Keratinocyte (primary cell): ENCODE results near the gene ZBTB5. TPM values are rescaled to one million over a fixed set of nuclear protein-coding genes. Genes with fewer than 3 reads are reported as not detected.

Experiments
- DNase-seq: peaks from one replicate; pipeline ENCODE4 v3.0.0-alpha.2; 2011; ENCODE audit warnings: low read depth, missing footprints, low spot score
- FAIRE-seq: peaks from 2 replicates; lab custom pipeline; 2011; peaks lifted over from hg19 to GRCh38; lab: Jason Lieb, UNC
- H2AFZ ChIP-seq: 2 replicates; pipeline ENCODE4 v1.6.0; 2012; ENCODE audit warnings: low read length, control low read depth, inconsistent platforms; ENCODE audit not compliant: control insufficient read depth
- H3K27ac ChIP-seq: 2 replicates; pipeline ENCODE4 v1.5.1; 2011; ENCODE audit warnings: low read length; ENCODE audit not compliant: control insufficient read depth, insufficient read depth
- H3K27me3 ChIP-seq: 3 replicates; pipeline ENCODE4 v1.6.0; 2011; ENCODE audit warnings: low read length; ENCODE audit not compliant: control insufficient read depth, insufficient read depth; ENCODE audit errors: extremely low read depth
- H3K36me3 ChIP-seq, 2 experiments: 2 replicates in 1 of 2; 3 replicates in 1 of 2; pipeline ENCODE4 v1.5.1; 2011; ENCODE audit warnings: low read length in 2 of 2, mild to moderate bottlenecking in 1 of 2; ENCODE audit not compliant: control insufficient read depth in 2 of 2, insufficient read depth in 2 of 2; ENCODE audit errors: extremely low read depth in 1 of 2
- H3K4me1 ChIP-seq: 3 replicates; pipeline ENCODE4 v1.5.1; 2011; ENCODE audit warnings: low read length; ENCODE audit not compliant: control insufficient read depth, insufficient read depth; ENCODE audit errors: extremely low read depth
- H3K4me2 ChIP-seq: 3 replicates; pipeline ENCODE4 v1.6.0; 2011; ENCODE audit warnings: low read depth, low read length; ENCODE audit not compliant: control insufficient read depth, insufficient read depth; ENCODE audit errors: extremely low read depth
- H3K4me3 ChIP-seq, 3 experiments: fragments of 200-600 bp in 1 of 3; sonication (generic) in 1 of 3; 2 replicates in 2 of 3; 3 replicates in 1 of 3; pipeline ENCODE4 v1.5.1; 2011 to 2016; ENCODE audit warnings: low read length in 3 of 3, mild to moderate bottlenecking in 3 of 3, control low read depth in 2 of 3, inconsistent platforms in 1 of 3, low read depth in 1 of 3, mixed read lengths in 1 of 3, mixed run types in 1 of 3, moderate library complexity in 1 of 3; ENCODE audit not compliant: control insufficient read depth in 2 of 3, insufficient read depth in 2 of 3; ENCODE audit errors: extremely low read depth in 1 of 3
- H3K79me2 ChIP-seq: 2 replicates; pipeline ENCODE4 v1.6.0; 2012; ENCODE audit warnings: low read length; ENCODE audit not compliant: control insufficient read depth, insufficient read depth
- H3K9ac ChIP-seq: 3 replicates; pipeline ENCODE4 v1.6.0; 2011; ENCODE audit warnings: low read length; ENCODE audit not compliant: control insufficient read depth, insufficient read depth; ENCODE audit errors: extremely low read depth
- H3K9me1 ChIP-seq: 3 replicates; pipeline ENCODE4 v1.6.0; 2011; ENCODE audit warnings: low read length; ENCODE audit not compliant: control insufficient read depth, insufficient read depth; ENCODE audit errors: extremely low read depth
- H3K9me3 ChIP-seq: 2 replicates; pipeline ENCODE4 v1.5.1; 2012; ENCODE audit warnings: low read depth, low read length; ENCODE audit not compliant: control insufficient read depth
- H4K20me1 ChIP-seq: 3 replicates; pipeline ENCODE4 v1.6.0; 2011; ENCODE audit warnings: low read length; ENCODE audit not compliant: control insufficient read depth, insufficient read depth; ENCODE audit errors: extremely low read depth
- CTCF ChIP-seq, 3 experiments: IDR thresholded peaks in 1 of 3; conservative IDR thresholded peaks in 1 of 3; optimal IDR thresholded peaks in 1 of 3; 2 replicates in 2 of 3; 3 replicates in 1 of 3; pipeline versions ENCODE3 to v1.5.1; 2011; ENCODE audit warnings: low read length in 3 of 3, mild to moderate bottlenecking in 3 of 3, moderate library complexity in 2 of 3, control low read depth in 1 of 3, inconsistent platforms in 1 of 3; ENCODE audit not compliant: insufficient read depth in 2 of 3; ENCODE audit errors: extremely low read depth in 1 of 3
- EZH2 ChIP-seq: IDR thresholded peaks from one replicate; pipeline ENCODE4 v1.6.1; 2012; ENCODE audit warnings: inconsistent platforms, mild to moderate bottlenecking, low read length, moderate library complexity
- dilution Hi-C: fragments of 300-500 bp; cut with MboI; formaldehyde crosslinking; loops from one replicate; pipeline ENCODE4 v1.7.0; 2020; ENCODE audit warnings: low sequenced_read_pairs; ENCODE audit not compliant: extremely low pct_ligation_motif_present
- polyA plus RNA-seq, 5 experiments: library from polyadenylated mRNA; depleted of rRNA in 3 of 5; stranded (reverse) in 3 of 5; stranded (forward) in 1 of 5; unstranded in 1 of 5; fragments of >200 nt; gene quantifications; 1 replicate in 1 of 5; 2 replicates in 3 of 5; 3 replicates in 1 of 5; pipeline versions ENCODE4 v1.2.1 to v1.2.3, GENCODE V29; 2011 to 2012; ENCODE audit warnings: missing spikeins in 2 of 5, low read depth in 1 of 5, low replicate concordance in 1 of 5

ZBTB5 gene
- polyA plus RNA-seq, 1 donor (not counting 4 experiments of a cell fraction or from before 2014, with no cell fraction given) = 12.6 TPM

- Histone ChIP-seq H3K79me2 (peaks cover 3% of the 10 kb centered on the region), H3K4me1 (no peaks in the 10 kb centered on the region), H3K9me1 (no peaks in the 10 kb centered on the region), H3K9ac (no peak overlapping the region), H3K4me2 (no peak overlapping the region), H3K27me3 (no peaks in the 10 kb centered on the region), H3K36me3 (peaks cover 32 to 57% of the 10 kb centered on the region in 2 experiments), H2AFZ (no peak overlapping the region), H3K4me3 (no peak overlapping the region), H3K9me3 (no peaks in the 10 kb centered on the region), H3K27ac (no peak overlapping the region), H4K20me1 (peaks cover 2% of the 10 kb centered on the region)
- FAIRE-seq (no peak), DNase-seq (no peak)
- dilution Hi-C loops = loop anchor here (25.0 kb wide), 1 partner anchor 91 kb away; the partner anchor contains the start of genes FBXO10 and TOMM5
- TF ChIP-seq EZH2 (no peak), CTCF (optimal IDR thresholded peaks at IDR 0.05 in 1 of 3, IDR thresholded peaks at IDR 0.05 in 1 of 3, conservative IDR thresholded peaks at IDR 0.05 in 1 of 3; ENCODE audit: extremely low read depth in 1 of 3, insufficient read depth in 2 of 3, low read length in 3 of 3) (no peak)
Observed at GRCh38 chr9:37496020-37496419, 30.8 kb upstream of the ZBTB5 start.

GRCh38 chr9:37495571-37495970 is 30.3 kb upstream of the ZBTB5 start:
- no peak for FAIRE-seq
- H3K4me3 ChIP-seq = no peak overlapping the region
- no peaks in the 10 kb centered on the region for H3K9me3 ChIP-seq
- no peak for TF ChIP-seq CTCF (optimal IDR thresholded peaks at IDR 0.05 in 1 of 3, IDR thresholded peaks at IDR 0.05 in 1 of 3, conservative IDR thresholded peaks at IDR 0.05 in 1 of 3; ENCODE audit: extremely low read depth in 1 of 3, insufficient read depth in 2 of 3, low read length in 3 of 3)
- TF ChIP-seq EZH2 = no peak
- DNase-seq = no peak
- H3K27me3 ChIP-seq = no peaks in the 10 kb centered on the region
- dilution Hi-C loops = loop anchor here (25.0 kb wide), 1 partner anchor 92 kb away; the partner anchor contains the start of genes FBXO10 and TOMM5
- H3K27ac ChIP-seq = no peak overlapping the region
- H3K9ac ChIP-seq = no peak overlapping the region
- no peaks in the 10 kb centered on the region for H3K4me1 ChIP-seq
- H3K36me3 ChIP-seq = peaks cover 28 to 53% of the 10 kb centered on the region in 2 experiments
- no peaks in the 10 kb centered on the region for H3K9me1 ChIP-seq
- no peak overlapping the region for H3K4me2 ChIP-seq
- peaks cover 3% of the 10 kb centered on the region for H3K79me2 ChIP-seq
- H4K20me1 ChIP-seq = peaks cover 2% of the 10 kb centered on the region
- no peak overlapping the region for H2AFZ ChIP-seq
